Left lobe of liver (tissue), 2 donors: ENCODE data around the gene CNTD1. TPM values are rescaled to one million over a fixed set of nuclear protein-coding genes. Genes with fewer than 3 reads are reported as not detected.
A peak's percentile ranks its signal among the peaks of the same experiment; 100 is the strongest.

ENCODE experiments used
- ATAC-seq: fragments of 200-7000 bp; cut with Tn5 transposase; one replicate; pipeline ENCODE4 v1.9.1; 2020; ENCODE audit warnings: mild to moderate bottlenecking, moderate library complexity
- DNase-seq: peaks from one replicate; pipeline ENCODE4 v3.0.0-alpha.2; 2020; ENCODE audit warnings: low spot score
- total RNA-seq: library from RNA; stranded (reverse); gene quantifications from one replicate; pipeline ENCODE4 v1.2.1, GENCODE V29; 2021
- donor health status: DM: no; HTN: no; CAD: no; lungs with moderate emphysema.
- donor health status: DM: no; HTN: yes; CAD: no.

Gene CNTD1
- total RNA-seq, 1 donor from 2014 or later = not detected

DNA sequence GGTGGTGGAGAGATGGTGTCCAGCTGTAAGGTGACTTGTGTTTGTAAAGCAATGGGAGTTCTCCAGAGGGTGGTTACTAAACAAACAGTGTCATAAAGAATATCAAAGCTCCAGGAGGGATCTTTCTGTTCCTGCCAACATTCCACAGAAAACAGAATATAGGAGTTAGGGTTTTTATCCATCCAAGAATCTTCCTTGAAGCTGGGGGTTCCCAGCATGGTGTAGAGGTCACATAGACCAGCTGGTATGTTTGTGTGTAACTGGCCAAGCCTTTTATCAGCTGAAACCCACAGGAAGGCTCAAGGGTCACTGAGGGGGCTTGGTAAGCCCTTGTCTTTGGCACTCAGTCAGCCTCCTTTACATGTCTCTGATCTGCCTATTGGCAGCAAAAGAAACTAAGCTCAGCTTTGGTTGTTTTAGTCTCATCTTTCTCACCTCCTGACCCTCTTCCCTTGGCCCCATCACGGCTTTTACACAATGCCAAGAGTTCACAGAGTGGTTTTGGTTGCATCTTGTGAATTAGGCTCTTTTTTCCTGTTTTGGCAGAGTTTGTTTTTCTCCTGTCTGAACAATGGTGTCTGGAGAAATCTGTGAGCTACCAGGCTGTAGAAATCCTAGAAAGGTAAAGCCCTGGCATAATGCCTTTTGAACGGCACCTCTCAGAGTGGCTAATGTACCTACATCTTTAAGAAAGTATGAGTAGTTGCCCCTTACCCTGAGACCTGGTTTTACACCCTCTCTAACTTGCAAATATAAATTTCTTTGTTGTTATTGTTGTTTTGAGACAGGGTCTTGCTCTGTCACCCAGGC lies 4.6 kb downstream of the CNTD1 start:
- no peak for ATAC-seq
- no peak for DNase-seq

DNA sequence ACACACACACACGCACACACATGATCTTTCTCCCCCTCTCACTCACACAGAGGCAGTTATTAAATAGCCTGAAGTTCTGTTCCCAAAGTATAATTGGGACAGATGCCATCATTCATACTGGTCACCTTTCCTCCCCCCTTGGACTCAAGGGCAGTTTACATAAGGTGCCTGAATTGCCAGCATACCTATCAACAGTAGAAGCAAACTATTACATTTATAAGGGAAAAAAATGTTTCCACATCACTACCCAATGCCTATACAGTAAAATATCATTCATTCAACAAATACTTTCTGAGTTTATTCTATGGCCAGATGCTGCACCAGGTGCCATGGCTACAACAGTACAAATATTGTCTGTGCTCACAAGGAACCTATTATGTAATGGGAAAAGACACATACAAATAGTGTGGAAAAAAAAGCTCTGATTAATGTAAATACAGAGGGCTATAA lies 6.3 kb downstream of the CNTD1 start:
- no peak for DNase-seq
- ATAC-seq = peak; percentile 75

DNA sequence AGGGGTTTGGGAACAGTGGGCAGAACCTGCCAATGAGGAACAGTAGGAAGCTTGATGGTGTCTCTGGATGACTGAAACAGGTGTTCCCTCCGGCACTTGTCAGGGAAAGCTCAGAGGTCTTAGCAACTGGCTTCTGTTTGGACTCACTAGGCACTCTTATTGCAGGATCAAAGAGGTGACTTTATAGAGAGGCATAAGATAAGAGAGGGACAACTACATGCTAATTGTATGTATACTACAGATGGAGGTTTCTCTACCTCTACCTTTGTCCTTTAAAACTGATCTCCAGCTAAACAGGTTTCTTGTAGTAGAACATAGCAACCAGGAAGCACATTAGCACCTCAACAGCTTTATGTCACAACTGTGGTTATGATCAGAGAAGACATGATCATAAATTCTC lies 7.6 kb downstream of the CNTD1 start:
- DNase-seq (no peak), ATAC-seq (no peak)

DNA sequence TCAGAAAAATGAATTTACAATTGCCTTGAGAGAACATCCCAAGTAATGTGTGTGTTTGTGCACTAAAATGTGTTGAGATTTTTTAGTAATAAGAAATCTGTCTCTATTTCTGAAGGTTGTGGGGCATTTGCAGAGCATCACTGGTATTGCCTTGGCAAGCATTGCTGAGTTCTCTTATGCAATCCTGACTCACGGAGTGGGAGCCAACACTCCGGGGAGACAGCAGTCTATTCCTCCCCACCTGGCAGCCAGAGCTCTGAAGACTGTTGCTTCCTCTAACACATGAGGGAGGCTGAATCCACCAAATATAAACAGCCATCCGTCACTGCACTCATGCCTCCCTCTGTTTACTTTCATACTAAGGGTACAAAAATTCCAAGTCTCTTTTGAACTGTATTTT lies 10.6 kb downstream of the CNTD1 start:
- ATAC-seq = peak; percentile 92
- DNase-seq = peak; percentile 63

DNA sequence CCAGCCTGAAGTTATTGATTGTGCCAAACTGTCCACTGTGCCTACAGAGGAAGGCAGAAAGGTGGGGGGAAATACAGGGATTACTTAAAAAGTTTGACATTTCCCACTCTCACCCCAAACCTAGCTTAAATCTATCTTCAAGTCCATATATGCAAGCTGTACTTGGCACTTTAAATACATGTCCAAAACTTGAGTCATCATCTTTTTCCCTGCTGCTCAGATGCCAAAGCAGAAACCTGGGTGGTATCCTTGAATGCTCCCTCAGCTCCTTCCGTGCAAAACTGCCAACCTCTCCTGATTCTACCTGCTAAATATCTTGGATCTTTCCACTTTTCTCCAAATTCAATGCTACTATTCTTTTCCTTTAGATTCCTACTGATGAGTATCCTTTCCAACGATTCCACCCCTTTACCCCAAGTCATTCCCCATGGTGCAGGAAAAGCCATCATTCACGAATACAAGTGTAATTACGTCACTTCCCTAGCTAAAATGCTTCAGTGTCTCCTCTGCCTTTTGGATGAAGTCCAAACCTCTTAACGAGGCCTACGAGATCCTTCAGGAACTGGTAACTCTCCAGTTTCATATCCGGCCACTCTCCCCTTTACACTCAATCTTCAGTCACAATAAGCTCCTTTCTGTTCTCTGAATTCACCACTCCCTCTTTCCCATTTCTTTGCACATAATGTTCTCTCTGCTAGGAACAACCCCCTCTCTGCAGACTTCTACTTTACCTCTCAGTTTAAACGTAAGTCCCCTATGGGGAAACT lies 16.2 kb downstream of the CNTD1 start:
- ATAC-seq = no peak

DNA sequence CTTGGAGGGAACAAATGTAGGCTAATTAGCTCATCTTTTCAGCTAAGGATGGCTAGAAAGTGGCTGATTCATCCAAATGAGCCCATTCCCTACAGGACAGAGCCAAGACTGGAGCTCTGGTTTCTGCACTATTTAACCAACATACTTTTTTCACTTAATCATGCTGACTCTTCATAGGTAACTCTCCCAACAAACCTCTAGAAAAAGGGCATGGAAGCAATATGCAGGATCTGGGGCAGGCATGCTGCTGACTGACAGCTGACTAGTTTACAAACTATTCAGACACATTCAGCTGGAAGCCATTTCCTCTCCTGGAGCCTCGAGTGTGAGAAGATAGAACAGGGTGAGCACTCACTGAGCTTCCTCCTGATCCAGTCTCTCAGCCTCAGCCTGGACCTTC lies 19.2 kb downstream of the CNTD1 start:
- ATAC-seq (no peak), DNase-seq (no peak)

More for the DNA sequence above, 16.2 kb downstream of the CNTD1 start:
- no peak for DNase-seq

DNA sequence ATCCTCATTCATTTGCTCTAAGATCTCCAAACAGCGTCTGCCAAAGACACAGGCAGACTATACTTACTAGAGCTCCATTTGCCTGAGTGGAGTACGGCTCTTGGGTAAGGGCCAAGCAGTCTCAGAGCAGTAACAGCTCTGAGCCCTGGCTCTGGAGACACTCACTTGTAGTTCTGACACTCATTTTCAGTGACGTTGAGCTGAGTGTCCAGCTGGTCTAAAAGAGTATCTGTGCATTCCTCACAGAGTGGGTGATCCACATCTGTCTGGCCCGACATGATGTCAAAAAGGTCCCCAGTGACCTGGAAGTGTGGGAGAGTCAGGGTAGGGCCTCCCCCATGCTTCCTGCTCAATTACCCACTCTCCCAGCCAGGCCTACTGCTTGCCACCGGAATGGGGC lies 19.7 kb downstream of the CNTD1 start:
- DNase-seq (no peak), ATAC-seq (no peak)

DNA sequence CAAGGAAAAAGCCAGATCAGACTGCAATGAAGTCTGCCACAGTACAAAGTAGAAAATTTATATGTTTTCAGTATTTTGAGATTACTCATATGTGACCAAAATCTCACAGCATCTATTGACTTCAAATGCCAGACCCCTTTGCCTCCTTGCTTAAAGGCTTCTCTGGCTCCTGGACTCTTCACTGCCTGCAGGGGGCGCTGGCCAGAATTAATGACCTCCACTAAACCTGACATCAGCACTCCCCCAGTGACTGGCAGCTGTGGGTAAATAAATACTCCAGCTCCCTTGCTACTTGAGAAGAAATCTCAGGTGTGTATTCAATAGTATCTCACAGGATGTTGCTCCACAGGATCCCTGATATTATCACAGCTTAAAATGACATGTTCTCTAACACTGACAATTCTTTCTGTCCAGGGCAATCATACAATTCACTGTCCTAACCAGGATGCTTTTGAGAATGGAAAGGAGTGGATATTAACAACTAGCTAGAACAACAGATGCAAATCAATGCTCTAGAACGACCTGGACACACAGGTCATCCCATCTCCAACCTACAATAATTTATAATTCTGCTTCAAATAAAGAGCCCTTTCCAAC lies 21.4 kb downstream of the CNTD1 start:
- DNase-seq (no peak), ATAC-seq (no peak)

DNA sequence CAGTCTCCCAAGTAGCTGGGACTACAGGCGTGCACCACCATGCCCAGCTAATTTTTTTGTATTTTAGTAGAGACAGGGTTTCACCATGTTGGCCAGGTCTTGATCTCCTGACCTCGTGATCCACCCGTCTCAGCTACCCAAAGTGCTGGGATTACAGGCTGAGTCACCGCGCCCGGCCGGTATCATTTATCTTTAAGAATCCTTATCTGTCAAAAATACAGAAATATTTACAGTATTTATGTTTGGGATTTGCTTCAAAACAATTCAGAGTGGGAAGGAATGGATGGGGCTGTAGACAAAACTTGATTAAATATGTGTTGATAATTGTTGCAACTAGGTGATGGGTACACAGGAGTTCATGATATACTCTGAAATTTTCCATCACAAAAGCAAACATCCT lies 22.5 kb downstream of the CNTD1 start:
- ATAC-seq = no peak

DNA sequence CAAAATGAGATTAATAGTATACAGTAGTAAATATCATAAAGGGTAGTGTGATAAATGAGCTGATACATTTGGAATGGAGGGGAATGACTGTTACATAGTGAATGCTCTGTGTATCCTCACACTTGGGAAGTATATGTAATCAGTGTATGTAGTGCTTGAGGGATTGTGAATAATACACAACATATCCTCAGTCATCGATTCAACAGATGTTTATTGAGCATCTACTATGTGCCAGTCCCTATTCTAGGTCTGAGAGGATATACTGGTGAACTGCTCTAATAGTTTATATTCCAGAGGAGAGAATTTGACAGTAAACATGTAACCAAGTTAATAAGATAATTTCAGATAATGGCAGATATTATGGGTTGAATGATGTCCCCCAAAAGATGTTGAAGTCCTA lies 28.8 kb downstream of the CNTD1 start:
- DNase-seq (no peak), ATAC-seq (no peak)

More for the DNA sequence above, 22.5 kb downstream of the CNTD1 start:
- no peak for DNase-seq

DNA sequence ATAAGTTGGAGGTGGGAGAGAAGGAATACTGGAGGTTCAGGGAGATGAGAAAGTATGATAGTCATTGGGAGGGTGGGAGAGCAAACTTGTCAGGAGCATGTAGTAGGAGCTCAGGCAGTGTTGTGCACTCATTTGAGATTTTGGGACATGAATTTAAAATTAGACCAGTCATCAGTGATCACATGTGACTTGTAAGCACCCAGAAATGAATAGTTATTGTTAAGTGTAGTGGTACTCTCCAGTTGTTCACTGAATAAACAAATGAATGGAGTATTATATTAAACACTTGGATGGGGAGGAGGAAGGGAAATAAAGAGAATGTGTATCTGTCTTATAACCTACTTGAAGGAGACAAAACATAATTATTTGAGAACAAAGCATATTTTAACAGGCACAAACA lies 32.3 kb downstream of the CNTD1 start:
- DNase-seq (no peak), ATAC-seq (no peak)

DNA sequence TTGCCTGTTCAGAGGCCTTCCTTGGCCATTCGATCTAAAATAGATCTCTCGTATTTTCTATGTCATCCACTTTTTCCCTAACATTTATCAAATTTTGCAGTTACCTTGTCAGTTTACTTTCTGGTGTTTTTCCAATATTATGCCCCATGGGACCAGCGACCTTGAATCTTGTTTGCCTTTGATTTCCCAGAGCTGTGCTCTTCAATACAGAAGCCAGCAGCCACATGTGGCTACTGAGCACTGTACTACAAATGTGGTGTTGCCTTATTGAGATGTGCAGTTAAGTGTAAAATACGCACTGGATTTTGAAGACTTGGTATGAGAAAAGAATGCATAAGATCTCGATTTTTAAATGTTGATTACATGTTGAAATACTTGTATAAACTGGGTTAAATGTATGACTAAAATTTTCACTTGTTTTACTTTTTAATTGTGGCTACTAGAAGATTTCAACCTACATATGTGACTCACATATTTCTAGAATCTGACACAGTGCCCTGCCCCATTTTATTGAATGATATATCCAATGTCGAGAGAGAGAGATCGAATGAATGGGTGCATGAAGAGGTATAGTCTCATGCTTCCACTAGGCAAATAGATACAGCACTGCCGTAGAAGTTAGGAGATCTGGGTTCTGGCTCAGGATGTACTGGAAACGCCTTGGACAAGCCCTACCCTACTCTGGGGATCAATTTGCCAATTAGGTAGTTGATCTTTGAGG lies 33.7 kb downstream of the CNTD1 start:
- DNase-seq = no peak
- peak; percentile 25 for ATAC-seq

DNA sequence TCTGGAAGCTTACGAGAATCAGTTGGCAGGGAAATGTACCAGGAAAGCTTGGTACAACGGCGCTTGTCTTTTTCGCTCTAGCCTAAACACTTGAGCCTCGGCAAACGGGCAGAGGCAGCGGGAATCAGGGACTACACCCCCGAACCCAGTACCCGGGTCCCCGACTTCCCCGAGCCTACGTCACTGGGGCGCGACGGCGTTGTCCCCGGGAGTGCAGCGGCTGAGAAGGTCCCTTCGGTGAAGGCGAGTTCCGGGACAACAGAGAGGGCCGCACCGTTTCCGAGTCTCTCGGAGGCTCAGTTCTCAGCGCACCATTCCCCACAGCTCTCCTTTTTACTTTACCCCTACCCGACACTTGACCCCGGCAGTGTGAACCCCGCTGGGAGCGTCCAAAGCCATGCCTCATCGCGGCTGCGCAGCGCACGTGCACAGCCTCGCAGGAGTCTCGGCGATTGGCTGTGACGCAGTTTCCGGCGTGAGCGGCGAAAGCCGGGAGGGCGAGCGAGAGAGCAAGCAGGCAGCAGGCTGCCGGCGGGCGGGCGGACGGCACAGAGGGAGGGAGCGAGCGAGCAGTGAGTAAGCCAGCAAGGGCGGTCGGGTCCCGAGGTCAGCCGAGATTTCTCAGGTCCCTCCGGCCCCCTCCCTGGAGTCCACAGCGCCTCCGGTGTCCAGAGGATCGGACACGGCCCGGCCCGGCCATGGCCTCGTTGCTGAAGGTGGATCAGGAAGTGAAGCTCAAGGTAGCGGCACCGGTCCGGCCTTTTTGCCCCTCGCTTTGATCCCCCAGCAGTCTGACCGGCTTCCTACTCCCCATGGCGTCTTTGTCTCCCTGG lies 34.5 kb downstream of the CNTD1 start, which contains the start of gene PSME3:
PSME3 (plus strand) TSS at position 464 of the 833 bp plus-strand sequence; CDS start at position 699, 235 bp downstream.
- peak; percentile 94 for ATAC-seq
- peak; percentile 93 for DNase-seq

DNA sequence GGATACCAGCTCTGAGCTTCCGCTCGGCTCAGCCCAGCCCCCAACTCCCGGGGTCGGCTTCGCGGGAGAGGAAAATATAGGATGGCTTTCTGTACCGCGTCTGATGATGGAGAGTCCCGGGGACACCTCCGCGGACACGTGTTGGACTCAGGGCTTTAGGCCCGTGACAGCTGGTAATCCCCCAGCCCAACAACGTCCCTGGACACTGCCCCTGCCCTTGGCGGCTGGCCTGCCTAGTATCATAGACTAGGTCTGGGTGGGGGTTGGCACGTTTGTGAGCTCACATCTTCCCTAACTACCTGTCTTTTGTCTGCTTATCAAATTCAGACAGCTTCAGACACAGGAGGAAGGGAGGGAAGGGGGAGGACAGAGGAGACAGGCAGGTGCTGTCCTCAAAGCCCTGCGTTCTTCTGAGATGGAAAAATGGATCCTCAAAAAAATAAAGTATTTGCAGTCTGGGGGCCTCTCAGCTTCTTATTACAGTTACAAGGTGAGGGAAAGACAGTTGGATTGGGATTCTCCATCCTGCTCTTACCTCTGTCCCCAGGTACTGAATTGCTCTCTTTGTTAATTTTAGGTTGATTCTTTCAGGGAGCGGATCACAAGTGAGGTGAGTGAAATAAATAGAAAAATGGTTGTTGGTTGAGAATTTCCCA lies 35.2 kb downstream of the CNTD1 start:
- peak; percentile 3 for ATAC-seq

DNA sequence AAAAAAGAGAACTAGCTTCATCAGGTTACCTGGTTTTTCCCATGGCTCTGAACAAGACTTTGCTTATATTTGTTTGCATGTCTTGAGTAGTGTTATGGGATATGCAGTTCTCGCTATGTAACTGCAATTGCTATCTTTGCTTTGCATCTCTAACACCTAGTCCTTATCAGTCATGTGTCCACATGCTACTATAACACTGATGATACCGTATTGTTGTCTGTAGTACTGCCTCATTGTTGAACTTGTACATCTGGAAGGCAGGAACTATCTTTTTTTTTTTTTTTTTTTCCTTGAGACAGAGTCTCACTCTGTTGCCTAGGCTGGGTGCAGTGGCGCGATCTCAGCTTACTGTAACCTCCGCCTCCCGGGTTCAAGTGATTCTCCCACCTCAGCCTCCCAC lies 37.1 kb downstream of the CNTD1 start:
- DNase-seq (no peak), ATAC-seq (no peak)

More for the DNA sequence above, 35.2 kb downstream of the CNTD1 start:
- no peak for DNase-seq

DNA sequence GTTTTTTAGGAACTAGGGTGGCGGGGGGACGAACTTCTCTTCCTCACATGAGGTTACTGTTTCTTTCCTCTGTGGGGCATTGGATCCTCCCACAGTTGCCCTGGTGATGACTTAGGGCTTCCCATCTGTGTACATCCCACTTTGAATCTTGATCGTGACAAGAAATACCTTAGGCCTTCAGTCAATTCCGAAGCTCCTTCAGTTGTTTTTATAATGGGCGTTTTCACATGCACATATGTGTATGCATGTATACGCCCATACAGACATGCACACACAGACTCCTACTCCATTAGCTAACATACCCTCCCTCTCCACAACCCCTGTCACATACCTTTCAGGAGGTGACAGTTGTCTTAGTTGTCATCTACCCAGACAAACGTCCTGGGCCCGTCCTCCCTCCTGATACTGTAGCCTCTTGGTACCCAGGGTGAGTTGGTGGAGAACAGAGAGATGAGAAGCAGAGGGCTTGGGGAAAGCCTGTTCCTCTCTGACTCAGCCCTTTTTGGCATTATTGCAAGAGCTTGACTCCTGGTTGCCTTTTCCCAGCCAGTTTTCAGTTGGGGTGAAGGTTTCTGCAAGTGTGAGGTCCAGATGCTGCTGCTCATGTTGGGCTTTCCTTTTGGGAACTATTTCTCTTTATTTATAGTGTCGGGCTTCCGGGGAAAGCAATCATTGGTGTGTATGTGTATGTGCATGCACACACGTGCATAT lies 43.5 kb downstream of the CNTD1 start:
- no peak for DNase-seq
- no peak for ATAC-seq

DNA sequence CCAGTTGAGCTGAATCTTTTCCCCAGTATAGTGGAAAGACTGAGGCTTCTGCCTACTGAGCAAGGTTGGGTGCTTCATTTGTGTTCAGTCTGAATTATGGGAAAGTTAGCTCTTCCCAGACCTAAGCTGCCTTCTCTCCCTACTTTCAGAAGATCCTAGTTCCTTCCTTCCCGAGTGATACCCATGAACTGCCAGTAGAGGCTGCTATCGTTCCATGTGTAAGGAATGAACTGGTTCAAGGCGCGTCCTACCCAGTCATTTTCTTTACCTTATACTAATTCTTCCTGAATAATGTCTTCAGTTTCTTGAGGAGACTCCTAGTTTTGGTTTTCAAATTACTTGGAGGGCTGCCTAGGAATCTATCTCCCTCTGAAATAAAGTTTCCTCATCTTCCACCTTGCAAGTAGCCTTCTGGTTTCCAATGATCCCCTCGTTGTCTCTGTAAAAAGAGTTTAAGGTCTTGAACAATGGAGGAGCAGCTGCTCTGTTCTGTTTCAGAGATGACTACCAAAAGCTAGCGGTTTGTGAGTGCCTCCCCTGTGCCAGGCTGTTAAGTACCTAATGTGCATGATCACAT lies 44.8 kb downstream of the CNTD1 start:
- DNase-seq = no peak
- ATAC-seq = peak; percentile 92

DNA sequence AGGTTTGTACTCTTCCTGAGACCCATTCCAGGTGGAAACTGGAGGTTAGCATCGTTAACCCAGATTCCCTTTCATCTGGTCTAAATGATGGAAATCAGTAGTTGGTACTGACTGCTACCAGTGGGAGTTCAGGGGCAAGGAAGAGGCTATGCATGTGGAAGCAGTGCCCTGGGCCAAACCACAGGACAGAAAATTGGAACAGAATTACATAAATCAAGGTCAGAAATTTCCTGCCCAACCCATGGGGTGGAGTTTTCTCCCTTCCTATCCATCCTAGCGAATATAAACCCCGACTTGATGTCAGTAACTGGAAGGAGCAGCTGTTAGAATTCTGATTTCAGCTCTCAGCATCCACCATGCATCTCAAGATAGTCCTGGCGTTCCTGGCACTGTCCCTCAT lies 45.6 kb downstream of the CNTD1 start, which contains the start of gene AOC2:
AOC2 (plus strand) TSS at position 310 of the 400 bp plus-strand sequence; CDS start at position 357, 47 bp downstream.
- DNase-seq = no peak
- ATAC-seq = no peak
